Subcutaneous adipose tissue (tissue), 4 donors: ENCODE measurements around the gene COQ8A. TPM values are rescaled to one million over a fixed set of nuclear protein-coding genes. Genes with fewer than 3 reads are reported as not detected.

Source experiments
- CTCF ChIP-seq: fragments of 450-650 bp; IDR thresholded peaks from one replicate; pipeline ENCODE4 v1.5.1; 2016; ENCODE audit warnings: low read depth, mild to moderate bottlenecking, control low read depth, antibody characterized with exemption, moderate library complexity
- total RNA-seq, 4 donors: library from RNA; depleted of rRNA; stranded (reverse); fragments of >200 nt; gene quantifications; one replicate each; pipeline ENCODE4 v1.1.0, GENCODE V29; 2016

COQ8A gene
- total RNA-seq, 4 donors from 2014 or later = 119 to 506 (median 227) TPM

DNA sequence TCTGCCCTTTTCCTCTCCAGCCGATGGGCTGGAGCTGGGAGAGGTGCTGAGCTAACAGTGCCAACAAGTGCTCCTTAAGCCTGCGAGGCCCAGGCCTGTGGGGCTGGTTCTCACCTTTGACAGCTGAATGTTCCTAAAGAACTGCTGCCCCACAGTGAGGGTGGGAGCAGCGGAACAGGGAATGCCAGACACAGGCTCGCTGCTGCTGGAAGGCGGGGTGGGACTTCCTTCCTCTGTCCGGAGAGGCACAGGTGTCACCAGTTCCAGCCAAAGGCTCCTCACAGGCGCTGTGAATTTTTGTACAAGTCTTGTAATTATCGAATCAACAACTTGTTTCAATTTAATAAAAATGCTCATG, 47.1 kb downstream of the COQ8A start:
- no peak for TF ChIP-seq CTCF

GRCh38 chr1:226987623-226988333, 47.7 kb downstream of the COQ8A start:
- no peak for TF ChIP-seq CTCF

- TF ChIP-seq CTCF = no peak
These were observed 48.2 kb downstream of the COQ8A start for GRCh38 chr1:226988334-226988666.

DNA sequence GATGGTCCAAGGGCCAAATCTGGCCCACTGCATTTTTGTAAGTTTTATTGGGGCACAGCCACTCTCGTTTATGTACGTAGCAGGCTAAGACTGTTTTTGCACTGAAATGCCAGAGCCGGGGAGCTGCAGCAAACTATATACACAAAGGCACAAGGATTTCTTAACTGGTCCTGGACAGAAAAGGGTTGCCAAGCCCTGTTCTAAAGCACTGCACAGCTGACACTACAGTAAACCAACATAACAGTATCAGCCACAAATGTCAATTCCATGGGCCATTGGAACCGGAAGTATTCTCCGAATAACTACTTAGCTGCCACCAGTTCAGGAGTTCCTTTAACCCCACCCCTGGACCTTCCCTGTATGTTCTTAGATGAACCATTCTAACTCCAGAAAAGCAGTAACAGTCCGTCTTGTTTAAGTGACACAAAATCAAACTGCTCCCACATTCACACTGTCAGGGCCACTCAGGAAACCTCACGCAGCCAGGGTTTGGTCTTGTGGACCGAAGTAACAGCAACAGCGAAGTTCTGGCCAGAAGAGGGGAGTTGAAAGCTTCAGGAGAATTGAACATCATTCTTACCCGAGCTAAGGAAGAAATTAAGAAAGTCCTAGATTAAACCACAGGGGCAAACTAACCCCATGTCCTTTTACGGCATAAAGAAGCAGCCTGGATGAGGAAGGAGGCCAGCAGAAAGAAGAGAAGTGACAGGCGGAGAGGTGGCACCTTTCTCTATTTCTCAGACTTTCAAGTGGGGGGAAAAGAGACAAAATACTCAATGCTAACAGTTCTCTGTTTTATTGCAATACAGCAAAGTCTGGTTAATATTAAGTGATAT, 49.2 kb downstream of the COQ8A start:
- TF ChIP-seq CTCF = no peak

DNA sequence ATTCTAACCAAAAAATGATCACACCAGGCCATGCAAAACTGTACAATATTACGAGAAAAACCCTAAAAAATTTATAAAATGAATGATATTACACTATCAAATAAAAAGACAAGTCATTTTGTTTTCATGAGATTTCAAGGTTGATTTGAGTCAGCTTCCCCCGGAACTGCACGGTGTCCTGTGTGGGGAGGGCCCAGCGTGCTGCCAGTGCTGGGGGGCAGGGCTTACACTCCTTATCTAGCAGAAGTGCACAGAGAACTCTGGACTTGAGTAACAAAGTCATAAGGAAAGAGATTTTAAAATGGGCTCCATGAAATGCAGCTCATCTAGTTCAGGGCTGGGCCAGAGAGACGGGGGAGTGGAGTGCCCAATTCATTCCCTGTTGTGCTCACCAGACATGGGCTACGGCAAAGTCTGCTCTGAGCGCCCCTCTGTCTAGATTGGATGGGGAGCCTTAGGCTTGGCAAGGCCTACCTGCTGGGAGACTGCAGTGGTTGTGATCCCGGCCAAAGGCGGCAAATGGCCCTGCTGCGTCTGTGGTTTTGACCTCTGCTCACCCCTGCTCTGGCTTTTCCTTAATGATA, 50.1 kb downstream of the COQ8A start:
- TF ChIP-seq CTCF = no peak

DNA sequence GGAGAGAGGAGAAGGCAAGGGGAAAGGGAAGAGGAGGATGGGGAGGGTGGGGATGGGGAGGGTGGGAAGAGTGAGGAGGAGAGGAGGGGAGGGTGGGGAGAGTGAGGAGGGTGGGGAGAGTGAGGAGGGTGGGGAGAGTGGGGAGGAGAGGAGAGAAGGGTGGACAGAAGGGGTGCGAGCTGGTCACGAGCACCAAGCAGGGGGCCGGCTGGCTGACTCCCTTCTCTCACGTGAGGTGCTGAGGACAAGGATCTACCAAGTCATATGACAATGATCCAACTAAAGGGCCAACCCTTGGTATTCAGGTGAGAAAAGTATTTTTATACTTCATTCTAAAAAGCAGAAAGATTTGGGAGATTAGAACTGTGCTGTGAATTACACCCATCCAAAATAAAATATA, 51.8 kb downstream of the COQ8A start:
- TF ChIP-seq CTCF = no peak
